Stimulated activated CD8-positive, alpha-beta memory T cell treated with anti-CD3 and anti-CD28 coated beads, Interleukin-4, amount 100 ng/mL, for 4 hours (primary cell): ENCODE results near the gene C1QL1.
A peak's percentile ranks its signal among the peaks of the same experiment; 100 is the strongest.

Experiments
- DNase-seq, 2 donors: peaks; one replicate each; pipeline ENCODE4 v3.0.0-alpha.2; 2020; ENCODE audit warnings: low read depth in 2 of 2, low spot score in 1 of 2

C1QL1 gene

GRCh38 chr17:44932096-44932786 lies 35.9 kb downstream of the C1QL1 start:
- no peak for DNase-seq

- no peak for DNase-seq
Measured at GRCh38 chr17:44931376-44931775, 36.7 kb downstream of the C1QL1 start.

GRCh38 chr17:44930667-44931066 lies 37.4 kb downstream of the C1QL1 start:
- no peak for DNase-seq

GRCh38 chr17:44928950-44929720 lies 39.0 kb downstream of the C1QL1 start:
- no peak for DNase-seq

- DNase-seq, result no peak
Measured at GRCh38 chr17:44928136-44928535, 40.0 kb downstream of the C1QL1 start.

GRCh38 chr17:44927696-44928095 lies 40.4 kb downstream of the C1QL1 start:
- DNase-seq, result no peak

- no peak for DNase-seq
Measured at GRCh38 chr17:44926821-44927525, 41.1 kb downstream of the C1QL1 start.

GRCh38 chr17:44925731-44926697 lies 42.1 kb downstream of the C1QL1 start:
- DNase-seq, result no peak

GRCh38 chr17:44924107-44924544 lies 44.0 kb downstream of the C1QL1 start:
- DNase-seq, result no peak

- no peak for DNase-seq
Measured at GRCh38 chr17:44922746-44923470, 45.2 kb downstream of the C1QL1 start.

- no peak for DNase-seq
Measured at GRCh38 chr17:44922136-44922535, 46.0 kb downstream of the C1QL1 start.

- no peak for DNase-seq
Measured at GRCh38 chr17:44921122-44921882, 46.8 kb downstream of the C1QL1 start.

GRCh38 chr17:44920565-44920940 lies 47.5 kb downstream of the C1QL1 start:
- DNase-seq, result no peak

GRCh38 chr17:44919885-44920564 lies 48.1 kb downstream of the C1QL1 start:
- peak; percentile 18 to 21 for DNase-seq

GRCh38 chr17:44919411-44919810 lies 48.7 kb downstream of the C1QL1 start:
- no peak for DNase-seq

- DNase-seq, result no peak
Measured at GRCh38 chr17:44918006-44918405, 50.1 kb downstream of the C1QL1 start.

GRCh38 chr17:44917456-44917855 lies 50.6 kb downstream of the C1QL1 start:
- DNase-seq, result no peak

- no peak for DNase-seq
Measured at GRCh38 chr17:44916781-44917241, 51.3 kb downstream of the C1QL1 start.
